B cell (primary cell): ENCODE measurements around the gene PRR33. TPM values are rescaled to one million over a fixed set of nuclear protein-coding genes. Genes with fewer than 3 reads are reported as not detected.

ENCODE experiments used
- ATAC-seq: fragments of 200-7000 bp; cut with Tn5 transposase; one replicate; pipeline ENCODE4 v1.10.0; 2021; ENCODE audit warnings: low read depth, mild to moderate bottlenecking, moderate number of reproducible peaks, moderate library complexity
- CTCF ChIA-PET: fragments of 350-600 bp; sonication (Branson Sonifier 250); formaldehyde crosslinking; loops from one replicate; lab custom pipeline; 2021; ENCODE audit warnings: antibody characterized with exemption, inconsistent platforms; lab: Charles Lee
- POLR2A ChIA-PET: fragments of 350-600 bp; sonication (Branson Sonifier 250); formaldehyde crosslinking; loops from one replicate; lab custom pipeline; 2021; ENCODE audit warnings: antibody characterized with exemption; lab: Charles Lee
- DNase-seq: peaks from one replicate; pipeline ENCODE4 v3.0.0; 2013
- H2AFZ ChIP-seq: 2 replicates; pipeline ENCODE4 v1.6.1; 2012; ENCODE audit warnings: mild to moderate bottlenecking, low read depth, low read length; ENCODE audit not compliant: insufficient read depth, poor library complexity, severe bottlenecking
- H3K27ac ChIP-seq, 2 donors: 1 replicate in 1 of 2; 2 replicates in 1 of 2; pipeline ENCODE4 v1.5.1; 2012 to 2013; ENCODE audit warnings: low read length in 2 of 2, mild to moderate bottlenecking in 2 of 2, moderate library complexity in 1 of 2
- H3K27me3 ChIP-seq, 4 experiments: fragments of 200-600 bp in 1 of 4; sonication (generic) in 1 of 4; replicated peaks in 1 of 4; 1 replicate in 2 of 4; 2 replicates in 2 of 4; pipeline versions ENCODE4 v1.6.1 to v1.7.0; 2013 to 2016; ENCODE audit warnings: low read length in 3 of 4, mild to moderate bottlenecking in 2 of 4, mixed read lengths in 1 of 4, moderate library complexity in 1 of 4; ENCODE audit not compliant: insufficient read depth in 4 of 4, control insufficient read depth in 3 of 4; ENCODE audit errors: control extremely low read depth in 1 of 4
- H3K36me3 ChIP-seq, 2 experiments: replicated peaks in 1 of 2; 1 replicate in 1 of 2; 2 replicates in 1 of 2; pipeline versions ENCODE4 v1.6.1 to v1.7.1; 2013; ENCODE audit warnings: low read length in 1 of 2; ENCODE audit not compliant: insufficient read depth in 2 of 2, control insufficient read depth in 1 of 2; ENCODE audit errors: control extremely low read depth in 1 of 2, extremely low read depth in 1 of 2
- H3K4me1 ChIP-seq, 2 donors: fragments of 200-600 bp in 1 of 2; sonication (generic) in 1 of 2; 1 replicate in 1 of 2; 2 replicates in 1 of 2; pipeline versions ENCODE4 v1.5.1 to v1.6.1; 2013 to 2017; ENCODE audit warnings: low read length in 2 of 2; ENCODE audit not compliant: control insufficient read depth in 2 of 2, insufficient read depth in 2 of 2
- H3K4me2 ChIP-seq: replicated peaks from 2 replicates; pipeline ENCODE3; 2012; ENCODE audit warnings: mild to moderate bottlenecking, low read depth, low read length; ENCODE audit not compliant: poor library complexity, severe bottlenecking
- H3K4me3 ChIP-seq, 5 experiments: fragments of 200-600 bp in 1 of 5; sonication (generic) in 1 of 5; 1 replicate in 3 of 5; 2 replicates in 2 of 5; pipeline versions ENCODE4 v1.5.1 to v1.7.0; 2011 to 2016; ENCODE audit warnings: low read length in 4 of 5, mild to moderate bottlenecking in 4 of 5, low read depth in 2 of 5, control low read depth in 1 of 5, moderate library complexity in 1 of 5; ENCODE audit not compliant: insufficient read depth in 1 of 5; ENCODE audit errors: control extremely low read depth in 1 of 5, extremely low read depth in 1 of 5
- H3K79me2 ChIP-seq: fragments of 200-600 bp; sonication (generic); one replicate; pipeline ENCODE4 v1.6.0; 2016; ENCODE audit warnings: low read length; ENCODE audit not compliant: control insufficient read depth, insufficient read depth
- H3K9ac ChIP-seq: fragments of 200-600 bp; sonication (generic); 2 replicates; pipeline ENCODE4 v1.6.1; 2017; ENCODE audit warnings: mild to moderate bottlenecking, low read length, moderate library complexity
- H3K9me3 ChIP-seq, 3 donors: one replicate each; pipeline versions ENCODE4 v1.6.1 to v1.7.1; 2013; ENCODE audit warnings: low read length in 2 of 3; ENCODE audit not compliant: control insufficient read depth in 2 of 3, insufficient read depth in 1 of 3; ENCODE audit errors: control extremely low read depth in 1 of 3
- H4K20me1 ChIP-seq: 2 replicates; pipeline ENCODE4 v1.6.0; 2012; ENCODE audit warnings: mild to moderate bottlenecking, low read length; ENCODE audit not compliant: insufficient read depth, control insufficient read depth, poor library complexity, severe bottlenecking
- H3K27ac Mint-ChIP-seq: one replicate; pipeline ENCODE4 v1.8.0; 2021; ENCODE audit warnings: mixed read lengths
- H3K27me3 Mint-ChIP-seq: one replicate; pipeline ENCODE4 v1.8.0; 2021; ENCODE audit warnings: mixed read lengths
- H3K4me1 Mint-ChIP-seq: one replicate; pipeline ENCODE4 v1.8.0; 2021; ENCODE audit warnings: mixed read lengths
- H3K4me3 Mint-ChIP-seq: one replicate; pipeline ENCODE4 v1.8.0; 2021; ENCODE audit warnings: mixed read lengths
- H3K9me3 Mint-ChIP-seq: one replicate; pipeline ENCODE4 v1.8.0; 2022; ENCODE audit warnings: mixed read lengths; ENCODE audit not compliant: insufficient read depth
- EZH2 ChIP-seq: IDR thresholded peaks from 2 replicates; pipeline ENCODE4 v1.6.1; 2012; ENCODE audit warnings: borderline replicate concordance, low read depth, mild to moderate bottlenecking, moderate library complexity, low read length; ENCODE audit not compliant: insufficient read depth, poor library complexity, severe bottlenecking
- WGBS: methylation state at CpG from one replicate; pipeline ENCODE4 v1.1.5; 2013; ENCODE audit warnings: missing lambda C conversion rate; ENCODE audit not compliant: insufficient coverage; 5-methylcytosine and 5-hydroxymethylcytosine counted together
- intact Hi-C: fragments of 100-400 bp; cut with micrococcal nuclease; formaldehyde crosslinking; loops from one replicate; pipeline ENCODE4 v1.10.0; 2022
- polyA plus RNA-seq: library from polyadenylated mRNA; depleted of rRNA; stranded (reverse); fragments of >200 nt; gene quantifications from 2 replicates; pipeline ENCODE4 v1.2.3, GENCODE V29; 2012
- total RNA-seq, 2 donors: library from RNA; stranded (reverse); fragments of 120-200 nt in 1 of 2; gene quantifications; 1 replicate in 1 of 2; 2 replicates in 1 of 2; pipeline versions ENCODE4 v1.2.3 to v1.2.4, GENCODE V29; 2013 to 2022
- TF ChIP-seq, protein P1 (sequence below): fragments of 200-600 bp; IDR thresholded peaks from one replicate; pipeline ENCODE4 v1.8.0; 2022; ENCODE audit warnings: antibody characterized with exemption, mild to moderate bottlenecking

Gene PRR33
- total and polyA plus RNA-seq, 2 donors (not counting 1 experiment from before 2014, with no cell fraction given) = not detected

DNA sequence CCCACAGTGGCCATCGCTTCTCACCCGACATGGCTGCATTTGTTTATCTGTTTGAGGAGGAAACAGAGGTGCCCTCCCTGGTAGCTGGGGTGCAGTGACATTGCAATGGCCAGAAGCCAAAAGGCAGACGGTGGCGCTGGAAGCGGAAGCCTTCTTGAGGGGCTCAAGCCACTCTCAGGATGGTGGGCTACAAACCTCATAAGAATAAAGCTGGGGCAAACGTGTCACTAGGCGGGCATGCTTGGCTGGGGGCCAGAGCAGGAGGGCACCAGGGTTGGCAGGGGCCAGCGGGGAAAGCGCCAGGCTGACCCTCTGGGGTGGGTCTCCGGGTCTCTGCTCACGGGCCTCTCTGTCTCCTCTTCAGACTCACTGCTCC lies 40.4 kb upstream of the PRR33 start:
- no peak for ATAC-seq
- no peaks in the 10 kb centered on the region for H3K36me3 ChIP-seq
- intact Hi-C loops = no loop called here
- H4K20me1 ChIP-seq = no peaks in the 10 kb centered on the region
- Mint-ChIP-seq H3K27me3 (peaks cover 25% of the 10 kb centered on the region), H3K4me1 (no peaks in the 10 kb centered on the region), H3K9me3 (no peaks in the 10 kb centered on the region), H3K27ac (no peak overlapping the region), H3K4me3 (no peak overlapping the region)
- H2AFZ ChIP-seq = no peak overlapping the region
- peaks cover 0 to 17% (median 2%) of the 10 kb centered on the region in 4 experiments for H3K27me3 ChIP-seq
- ChIA-PET CTCF (interaction anchor here (1.4 kb wide), 1 partner anchor 104 kb away, joined by 3 read pairs; no protein-coding TSS in a partner anchor), POLR2A (interaction anchor here (0.7 kb wide), 1 partner anchor 85 kb away, joined by 13 read pairs; no protein-coding TSS in a partner anchor)
- H3K4me2 ChIP-seq = no peak overlapping the region
- TF ChIP-seq, protein P1, sequence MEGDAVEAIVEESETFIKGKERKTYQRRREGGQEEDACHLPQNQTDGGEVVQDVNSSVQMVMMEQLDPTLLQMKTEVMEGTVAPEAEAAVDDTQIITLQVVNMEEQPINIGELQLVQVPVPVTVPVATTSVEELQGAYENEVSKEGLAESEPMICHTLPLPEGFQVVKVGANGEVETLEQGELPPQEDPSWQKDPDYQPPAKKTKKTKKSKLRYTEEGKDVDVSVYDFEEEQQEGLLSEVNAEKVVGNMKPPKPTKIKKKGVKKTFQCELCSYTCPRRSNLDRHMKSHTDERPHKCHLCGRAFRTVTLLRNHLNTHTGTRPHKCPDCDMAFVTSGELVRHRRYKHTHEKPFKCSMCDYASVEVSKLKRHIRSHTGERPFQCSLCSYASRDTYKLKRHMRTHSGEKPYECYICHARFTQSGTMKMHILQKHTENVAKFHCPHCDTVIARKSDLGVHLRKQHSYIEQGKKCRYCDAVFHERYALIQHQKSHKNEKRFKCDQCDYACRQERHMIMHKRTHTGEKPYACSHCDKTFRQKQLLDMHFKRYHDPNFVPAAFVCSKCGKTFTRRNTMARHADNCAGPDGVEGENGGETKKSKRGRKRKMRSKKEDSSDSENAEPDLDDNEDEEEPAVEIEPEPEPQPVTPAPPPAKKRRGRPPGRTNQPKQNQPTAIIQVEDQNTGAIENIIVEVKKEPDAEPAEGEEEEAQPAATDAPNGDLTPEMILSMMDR = no peak
- no peak for TF ChIP-seq EZH2
- H3K27ac ChIP-seq = no peak overlapping the region
- 44% methylated on average over 9 of the region's 11 CpGs for WGBS
- no peaks in the 10 kb centered on the region for H3K79me2 ChIP-seq
- H3K4me1 ChIP-seq = no peaks in the 10 kb centered on the region
- DNase-seq = no peak
- no peak overlapping the region for H3K4me3 ChIP-seq
- no peak overlapping the region for H3K9ac ChIP-seq
- no peaks in the 10 kb centered on the region for H3K9me3 ChIP-seq

DNA sequence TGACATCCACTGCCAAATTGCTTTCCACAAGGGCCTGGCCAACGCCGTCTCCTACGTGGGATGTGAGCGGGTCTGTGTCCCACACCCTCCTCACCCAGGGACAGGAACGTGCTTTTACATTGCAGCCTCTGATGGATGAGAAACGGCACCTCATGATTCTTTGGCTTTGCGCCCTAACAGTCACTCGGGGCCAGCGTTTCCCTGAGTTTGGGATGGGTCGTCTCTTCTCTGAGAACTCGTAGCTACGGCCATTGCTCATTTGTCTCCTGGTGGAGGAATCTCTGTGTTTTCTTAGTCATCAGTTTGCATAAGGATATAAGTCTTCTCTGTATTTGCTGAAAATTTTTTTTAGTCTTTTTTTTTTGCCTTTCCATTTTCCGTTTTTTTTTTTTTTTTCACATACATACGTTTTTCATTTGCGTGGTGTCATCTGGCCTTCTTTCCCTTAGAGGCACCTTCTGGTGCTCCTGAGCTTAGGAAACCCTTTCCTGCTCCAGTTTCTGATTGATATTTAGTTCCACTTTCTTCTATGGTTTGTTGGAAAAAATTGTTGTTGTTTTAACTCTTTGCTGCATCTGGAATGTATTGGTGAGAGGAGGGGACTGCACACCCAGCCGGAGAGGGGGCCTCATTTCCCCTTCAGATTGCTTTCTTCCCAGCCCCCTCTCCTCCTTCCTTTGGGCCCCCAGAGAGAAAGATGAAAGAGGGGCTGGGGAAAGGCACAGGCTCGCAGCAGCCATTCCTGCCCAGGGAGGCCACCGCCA lies 39.8 kb upstream of the PRR33 start:
- 44% methylated on average over 7 of the region's 18 CpGs for WGBS
- POLR2A ChIA-PET = interaction anchor here (0.7 kb wide), 1 partner anchor 84 kb away, joined by 13 read pairs; no protein-coding TSS in a partner anchor

More for the DNA sequence above, 39.8 kb upstream of the PRR33 start:
- ATAC-seq (no peak), DNase-seq (no peak)
- H3K9me3 ChIP-seq = no peaks in the 10 kb centered on the region
- no peak for TF ChIP-seq EZH2
- TF ChIP-seq, protein P1 = no peak
- H3K27me3 ChIP-seq = peaks cover 0 to 21% (median 2%) of the 10 kb centered on the region in 4 experiments
- no peak overlapping the region for H3K27ac Mint-ChIP-seq
- H3K9me3 Mint-ChIP-seq = no peaks in the 10 kb centered on the region
- H3K27me3 Mint-ChIP-seq = peaks cover 27% of the 10 kb centered on the region
- CTCF ChIA-PET = interaction anchor here (1.4 kb wide), 1 partner anchor 105 kb away, joined by 3 read pairs; no protein-coding TSS in a partner anchor
- intact Hi-C loops = no loop called here
- no peak overlapping the region for H3K4me3 ChIP-seq
- H3K4me2 ChIP-seq = no peak overlapping the region
- no peak overlapping the region for H2AFZ ChIP-seq
- no peak overlapping the region for H3K9ac ChIP-seq
- H3K36me3 ChIP-seq = no peaks in the 10 kb centered on the region
- H3K79me2 ChIP-seq = no peaks in the 10 kb centered on the region
- no peaks in the 10 kb centered on the region for H3K4me1 ChIP-seq
- H3K27ac ChIP-seq = no peak overlapping the region
- H4K20me1 ChIP-seq = no peaks in the 10 kb centered on the region
- no peaks in the 10 kb centered on the region for H3K4me1 Mint-ChIP-seq
- H3K4me3 Mint-ChIP-seq = no peak overlapping the region
